NCI-H2227 (cell line): ENCODE data around the gene RNLS.
"Not testable (repeated sequence)": the region's sequence is repeated elsewhere in the genome, so short reads cannot be mapped to it uniquely, and the experiment has no call there.

Experiments
- DNase-seq: peaks from one replicate; lab custom pipeline; 2025; ENCODE audit not compliant: unreplicated experiment; lab: John Stamatoyannopoulos, UW

The RNLS gene

DNA sequence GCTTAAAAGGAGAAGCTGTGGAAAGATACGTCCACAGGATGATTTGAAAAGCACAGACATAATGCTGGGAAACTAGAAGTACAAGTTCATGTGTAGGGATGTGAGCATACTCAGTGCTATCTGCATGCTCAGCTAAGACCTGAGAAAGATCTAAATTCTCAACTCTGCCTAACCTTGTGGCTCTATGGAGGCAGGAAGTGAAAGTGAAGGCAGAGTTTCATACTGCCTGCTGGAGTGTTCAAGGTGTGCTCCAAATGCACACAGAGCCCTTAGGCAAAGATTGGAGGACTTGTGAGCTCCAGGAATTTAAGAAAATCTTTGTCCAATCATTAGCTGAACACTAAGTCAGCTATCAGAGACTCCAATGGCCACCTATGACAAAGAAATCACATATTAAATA lies 190.9 kb downstream of the RNLS start:
- no peak for DNase-seq

DNA sequence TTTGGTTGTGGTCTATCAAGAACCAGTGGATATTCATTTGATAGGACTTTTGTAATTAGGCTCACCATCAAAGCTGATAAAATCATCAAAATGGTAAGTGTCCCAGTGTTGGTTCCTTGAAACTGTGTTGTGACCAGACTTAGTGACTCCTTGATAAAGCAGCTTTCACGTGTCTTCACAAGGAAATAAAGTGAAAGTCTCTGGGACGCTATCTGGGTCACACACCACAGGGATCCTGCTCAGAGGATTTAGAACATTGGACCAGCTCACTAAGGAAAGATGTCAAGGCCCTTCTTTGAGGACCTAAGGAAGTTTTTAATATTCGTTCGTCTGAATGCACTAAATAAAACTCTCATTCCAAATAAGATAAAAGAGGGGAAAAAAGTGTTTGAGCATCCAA lies 193.1 kb downstream of the RNLS start:
- DNase-seq, result no peak

DNA sequence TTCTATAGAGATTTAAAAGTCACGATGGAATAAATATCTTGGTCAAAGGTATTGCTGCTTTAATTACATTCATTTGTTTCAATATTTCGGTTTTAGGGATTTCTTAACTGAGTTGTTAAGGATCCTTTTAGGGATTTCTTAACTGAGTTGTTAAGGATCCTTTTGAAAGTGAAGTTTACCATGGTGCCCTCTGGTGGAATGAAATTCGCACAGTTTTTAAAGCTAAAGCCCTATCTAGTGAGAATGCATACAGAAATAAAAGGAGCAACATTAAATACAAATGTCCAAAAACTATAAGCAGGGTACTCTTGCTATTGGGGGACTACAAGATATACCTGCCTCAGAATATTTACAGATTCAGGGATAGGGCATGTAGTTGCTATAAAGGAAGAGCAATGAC lies 193.7 kb downstream of the RNLS start:
- peak; percentile 4 for DNase-seq

DNA sequence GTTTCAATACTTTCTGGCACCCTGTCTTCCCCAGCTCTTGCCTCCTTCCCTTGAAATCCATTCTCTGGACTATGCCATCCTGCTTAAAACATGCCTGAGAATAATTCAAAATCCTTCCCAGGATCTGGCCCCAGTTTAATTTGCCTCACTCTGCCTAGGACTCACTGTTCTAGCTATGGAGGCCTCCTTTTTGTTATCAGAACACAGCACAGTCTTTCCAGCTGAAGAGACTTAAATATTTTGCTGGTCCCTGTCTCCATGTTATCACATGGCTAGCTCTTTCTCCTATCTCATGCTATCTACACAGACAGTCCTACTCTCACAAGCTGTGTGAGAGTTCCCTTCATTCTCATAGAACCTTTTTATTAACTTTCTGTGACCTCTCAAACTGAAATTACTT lies 194.8 kb downstream of the RNLS start:
- DNase-seq, result no peak

DNA sequence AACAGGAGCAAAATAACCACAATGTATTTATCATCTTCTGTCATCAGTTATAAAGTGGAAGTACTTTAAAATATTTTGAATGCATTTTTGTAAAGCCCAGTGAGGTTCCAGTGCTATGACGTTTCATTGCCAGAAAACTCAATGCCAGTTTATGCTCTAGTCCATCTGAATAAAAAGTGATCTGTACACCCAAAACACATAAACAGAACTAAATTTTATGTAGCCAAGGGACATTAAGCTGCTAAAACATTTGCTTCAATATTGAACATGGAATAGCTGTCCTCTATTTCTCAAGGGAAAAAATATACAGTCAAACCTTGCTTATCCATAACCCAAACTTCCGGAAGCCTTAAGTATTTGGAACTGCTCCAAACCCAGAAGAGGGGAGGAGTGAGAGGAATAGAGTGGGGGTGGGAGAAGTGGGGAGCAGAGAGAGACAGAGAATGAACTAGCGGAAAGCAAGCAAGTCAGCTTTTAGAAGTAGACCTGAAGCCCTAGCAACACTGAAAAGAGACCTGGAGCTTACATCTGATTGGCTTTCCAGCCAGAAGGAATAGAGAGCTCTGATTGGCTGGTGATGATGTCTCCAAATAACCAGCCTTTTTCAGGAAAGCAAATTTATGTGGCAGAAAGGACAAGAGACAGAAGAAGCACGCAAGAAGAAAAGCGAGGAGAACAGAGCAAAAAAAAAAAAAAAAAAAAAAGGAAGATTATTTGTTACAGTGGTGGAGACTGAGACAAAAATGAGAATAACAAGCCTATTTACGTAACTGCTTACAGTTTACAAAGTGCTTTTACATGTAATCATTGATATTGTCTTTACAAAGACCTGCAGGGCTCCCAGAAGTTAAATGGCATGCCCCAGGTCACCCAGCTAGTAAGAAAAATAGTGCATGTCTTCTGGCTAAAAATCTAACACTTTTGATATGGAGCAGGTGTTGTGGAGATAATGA lies 196.0 kb downstream of the RNLS start:
- peak; percentile 36 for DNase-seq

DNA sequence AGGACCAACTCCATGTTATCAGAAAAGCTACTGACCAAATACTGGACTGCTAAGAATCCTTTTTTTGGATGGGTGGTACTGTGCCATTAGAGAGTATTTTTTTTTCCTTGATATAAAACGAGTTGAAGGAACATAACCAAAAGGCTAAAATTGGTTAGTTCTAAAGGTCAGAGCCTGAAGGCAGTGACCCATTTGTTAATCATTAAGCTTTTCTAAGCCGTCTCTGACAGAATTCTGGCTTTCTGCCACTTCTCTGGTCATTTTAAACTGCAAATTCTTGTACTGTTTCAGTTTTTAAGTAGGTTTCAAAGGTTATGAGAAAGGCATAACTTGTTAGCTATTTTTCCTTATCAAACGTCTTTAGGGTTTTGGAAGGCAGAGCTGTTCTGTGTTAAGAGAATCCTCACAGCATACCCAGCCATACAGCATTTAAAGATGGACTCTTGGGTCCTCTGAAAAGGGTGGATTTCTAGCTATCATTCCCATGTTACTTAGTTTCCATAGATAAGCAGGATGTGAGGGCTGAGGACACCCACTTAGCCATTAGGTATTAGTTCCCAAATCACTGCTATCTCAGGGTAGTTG lies 196.8 kb downstream of the RNLS start:
- DNase-seq, result no peak

DNA sequence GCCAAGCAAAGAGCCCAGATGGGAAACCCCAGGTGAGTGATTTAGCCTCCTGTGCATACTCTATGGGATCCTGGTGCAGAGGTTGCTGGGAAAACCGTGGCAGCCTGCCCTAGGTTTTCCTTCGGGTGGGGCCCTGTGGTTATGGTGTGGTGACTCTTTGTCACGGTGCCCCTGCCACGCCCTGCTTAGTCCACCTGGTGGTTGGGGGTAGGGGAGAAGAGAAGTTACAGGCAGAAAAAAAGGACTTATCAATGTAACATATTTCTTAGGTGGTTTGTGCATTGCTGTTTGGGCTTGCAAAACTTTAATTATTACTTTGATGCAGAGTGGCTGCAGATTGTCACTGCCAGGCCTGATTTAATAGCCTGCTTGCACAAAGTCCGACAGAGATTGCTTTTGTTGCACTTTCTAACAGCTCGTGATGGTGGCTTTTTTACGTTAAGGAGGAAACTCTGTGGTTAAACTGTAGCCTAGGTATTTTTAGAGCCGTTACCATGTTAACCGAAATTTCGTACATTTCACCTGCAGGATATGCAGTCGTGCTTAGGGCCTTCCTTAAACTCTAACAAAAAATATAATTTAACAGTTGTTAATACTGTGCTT lies 197.4 kb downstream of the RNLS start:
- DNase-seq, result peak; percentile 23

DNA sequence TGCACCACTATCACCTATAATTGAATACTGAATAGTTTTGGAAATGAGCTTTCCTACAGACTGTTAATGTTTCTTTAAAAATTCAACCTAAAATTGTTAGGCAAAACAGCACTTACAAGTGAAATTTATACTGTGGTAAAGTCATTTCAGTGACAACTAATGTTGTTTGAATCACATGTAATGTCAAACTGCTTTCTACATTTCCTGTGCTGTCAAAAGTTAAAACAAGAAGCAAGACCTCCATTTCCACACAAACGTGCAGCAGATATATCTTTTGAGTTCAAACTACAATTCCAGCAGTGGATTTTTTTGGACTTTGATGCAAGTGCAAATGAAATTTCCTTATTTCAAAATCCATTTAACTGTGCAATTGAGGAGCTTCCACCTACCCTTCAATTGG lies 199.8 kb downstream of the RNLS start:
- DNase-seq, result no peak

DNA sequence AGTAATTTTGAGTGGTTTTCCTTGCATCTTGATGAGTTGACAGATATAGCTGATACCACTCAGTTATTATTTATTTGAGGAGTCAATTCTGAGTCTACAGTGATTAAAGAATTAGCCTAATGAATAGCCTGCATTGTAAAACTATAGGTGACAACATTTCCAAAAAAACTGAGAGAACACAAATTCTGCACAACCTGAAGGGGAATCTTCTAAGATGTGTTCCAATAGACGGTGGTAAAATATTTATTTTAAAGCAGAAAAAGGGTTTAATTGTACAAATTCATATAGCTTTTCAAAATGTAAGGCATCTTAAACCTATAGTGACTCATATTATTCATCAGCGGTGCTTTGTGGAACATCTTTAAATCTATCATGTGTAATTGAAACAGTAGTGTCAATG lies 200.4 kb downstream of the RNLS start:
- no peak for DNase-seq

DNA sequence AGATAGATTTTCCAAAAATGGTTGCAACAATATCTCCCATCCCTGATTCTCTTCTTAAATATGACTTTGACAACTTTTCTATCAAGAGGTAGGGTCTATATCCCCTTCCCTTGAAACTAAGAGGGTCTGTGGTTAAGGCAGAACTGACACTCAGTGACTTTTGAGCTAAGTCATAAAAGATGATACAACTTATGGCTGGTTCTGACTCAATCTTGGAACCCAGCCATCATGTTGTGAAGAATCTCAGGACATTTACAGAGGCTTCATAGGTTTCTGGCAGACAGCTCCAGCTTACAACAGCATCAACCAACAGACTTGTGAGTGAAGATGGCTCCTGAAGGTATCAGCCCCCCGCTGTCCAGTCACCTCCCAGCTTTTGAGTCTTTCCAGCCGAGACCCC lies 203.5 kb downstream of the RNLS start:
- DNase-seq, result no peak

DNA sequence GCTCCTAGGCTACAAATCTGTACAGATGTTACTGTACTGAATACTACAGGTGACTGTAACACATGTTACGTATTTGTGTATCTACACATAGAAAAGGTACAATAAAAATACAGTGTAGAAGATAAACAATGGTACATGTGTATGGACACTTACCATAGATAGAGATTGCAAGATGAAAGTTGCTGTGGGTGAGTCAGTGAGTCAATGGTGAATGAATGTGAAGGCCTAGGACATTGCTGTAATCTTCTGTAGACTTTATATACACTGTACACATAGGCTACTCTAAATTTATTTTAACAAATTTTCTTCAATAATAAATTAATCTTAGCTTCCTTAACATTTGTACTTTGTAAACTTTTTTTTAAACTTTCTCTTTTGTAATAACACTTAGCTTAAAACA lies 205.6 kb downstream of the RNLS start:
- DNase-seq, result no peak

DNA sequence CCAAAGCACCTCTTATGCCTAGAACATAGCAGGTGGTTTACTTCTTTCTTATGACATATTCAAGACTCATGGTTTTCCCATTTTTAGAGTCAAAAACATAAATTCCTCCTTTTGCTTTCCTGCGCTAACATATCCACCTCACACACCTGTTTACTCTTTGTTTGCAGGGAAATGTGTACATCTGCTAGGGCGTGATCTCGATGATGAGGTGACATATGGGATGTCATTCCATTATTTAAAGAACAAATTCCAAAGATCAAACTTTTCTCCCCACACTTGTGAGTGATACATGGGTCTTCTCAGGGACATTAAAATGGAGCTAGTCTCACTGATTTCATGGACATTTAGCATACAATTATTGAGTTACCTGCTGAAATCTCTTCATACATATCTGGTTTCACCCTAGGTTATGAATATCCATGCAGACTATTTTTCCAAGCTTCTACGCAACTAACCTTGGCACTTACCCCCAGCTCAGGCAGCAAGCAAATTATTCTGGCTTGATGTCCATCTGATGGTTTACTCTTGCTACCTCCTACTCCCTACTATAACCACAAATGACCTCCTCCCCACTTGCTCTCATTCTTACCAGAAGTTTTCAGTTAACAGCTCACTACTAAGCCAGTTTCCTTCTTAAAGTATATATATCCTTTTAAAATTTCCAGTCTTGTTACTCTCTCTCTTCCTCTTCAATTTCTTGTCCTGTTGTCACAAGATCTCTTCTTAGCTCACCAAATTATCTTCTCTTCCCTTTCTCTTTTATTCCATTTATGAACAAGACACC lies 208.5 kb downstream of the RNLS start:
- DNase-seq, result no peak

DNA sequence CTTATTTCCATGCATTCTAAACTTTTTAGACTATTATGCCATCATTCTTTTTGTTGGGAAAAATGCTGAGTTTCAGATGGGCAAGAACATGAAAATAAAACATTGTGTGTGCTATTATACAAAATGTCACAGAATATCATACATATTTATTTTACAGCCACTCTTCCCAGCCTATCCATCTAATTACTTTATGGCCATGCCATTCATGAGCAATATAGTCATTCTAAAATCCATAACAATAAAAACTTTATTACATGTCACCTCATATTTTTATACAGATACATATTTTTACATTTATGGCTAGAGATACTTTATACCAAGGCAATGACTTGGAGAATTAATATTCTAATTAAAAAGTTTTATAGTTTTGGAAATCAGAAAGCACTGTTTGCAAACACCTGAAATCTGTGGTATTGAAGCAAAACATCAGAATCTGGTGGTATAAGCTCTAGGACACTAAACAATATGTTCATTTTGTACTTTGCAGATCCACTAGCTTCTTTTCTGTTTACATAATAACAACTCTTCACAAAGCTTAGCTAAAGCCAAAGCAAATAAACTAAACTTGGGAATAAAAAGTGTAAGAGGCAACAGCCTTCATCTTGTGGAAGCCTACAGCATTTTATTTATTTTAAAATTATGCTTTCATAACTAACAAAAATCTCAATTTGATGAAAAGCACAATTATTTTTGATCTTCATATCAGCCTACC lies 210.1 kb downstream of the RNLS start:
- DNase-seq, result no peak

DNA sequence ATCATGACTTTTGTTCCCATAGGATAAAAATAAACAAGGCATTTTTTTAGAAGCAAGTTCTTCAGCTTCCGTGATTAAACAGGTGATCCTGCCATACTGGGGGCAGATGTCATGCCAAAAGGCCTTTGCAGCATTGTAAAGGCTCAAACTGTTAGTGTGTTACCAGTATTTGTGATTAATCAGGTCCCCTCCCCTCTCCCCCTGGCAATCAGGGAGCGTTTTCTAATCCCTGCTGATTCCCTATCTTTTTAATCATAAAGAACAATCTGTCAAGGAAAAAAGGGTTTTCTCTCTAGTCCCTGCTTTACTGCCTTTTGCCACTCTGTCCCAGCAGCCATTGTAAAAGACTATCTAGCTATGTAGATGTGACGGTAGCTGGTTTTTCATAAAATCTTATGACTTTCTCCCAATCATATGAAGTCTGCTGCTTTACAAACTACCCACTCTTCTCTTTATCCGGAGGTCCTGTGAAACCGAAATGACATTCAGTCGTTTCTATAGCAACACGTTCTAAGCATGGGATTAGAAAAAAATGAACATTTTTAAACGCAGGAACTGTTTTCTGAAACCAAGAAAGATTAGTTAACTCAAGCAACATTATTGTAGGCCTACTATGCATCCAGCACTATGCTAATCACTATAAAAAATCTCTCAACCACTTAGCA lies 210.9 kb downstream of the RNLS start:
- no peak for DNase-seq

DNA sequence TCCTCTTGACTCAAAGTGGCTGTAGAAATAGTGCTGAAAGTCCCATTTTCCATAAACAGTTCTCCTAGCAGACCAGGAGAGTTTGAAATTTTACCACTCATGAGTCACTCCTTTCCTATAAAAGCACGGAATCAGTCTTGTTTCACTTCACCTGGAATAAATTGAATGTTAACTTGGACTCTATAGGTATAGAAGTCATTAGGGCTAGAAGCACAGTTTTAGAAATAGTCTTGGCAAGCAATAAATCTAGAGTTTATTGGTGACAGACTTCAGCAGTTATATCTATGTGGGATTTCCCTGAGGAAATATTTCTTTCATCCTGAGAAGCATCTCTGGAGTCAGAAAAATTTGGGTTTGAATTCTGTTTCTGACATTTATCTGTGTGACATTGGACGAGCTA lies 212.4 kb downstream of the RNLS start:
- no peak for DNase-seq

DNA sequence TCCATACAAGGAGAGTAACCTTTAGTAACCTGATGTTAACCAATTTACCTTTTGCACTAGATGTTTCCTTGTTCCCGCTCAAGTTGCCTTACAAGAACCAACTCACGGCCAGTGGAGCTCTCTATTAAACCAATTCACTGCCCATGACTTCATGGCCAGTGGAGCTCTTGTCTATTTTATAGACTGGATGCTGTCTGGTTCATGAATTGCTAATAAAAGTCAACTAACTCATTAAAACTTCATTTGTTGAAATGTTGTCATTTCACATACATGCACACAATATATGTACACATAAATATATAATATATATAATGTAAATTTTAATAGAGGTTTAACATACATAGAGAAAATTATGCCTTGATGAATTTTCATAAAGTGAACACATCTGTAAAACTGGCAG lies 216.3 kb downstream of the RNLS start:
- DNase-seq, result no peak

DNA sequence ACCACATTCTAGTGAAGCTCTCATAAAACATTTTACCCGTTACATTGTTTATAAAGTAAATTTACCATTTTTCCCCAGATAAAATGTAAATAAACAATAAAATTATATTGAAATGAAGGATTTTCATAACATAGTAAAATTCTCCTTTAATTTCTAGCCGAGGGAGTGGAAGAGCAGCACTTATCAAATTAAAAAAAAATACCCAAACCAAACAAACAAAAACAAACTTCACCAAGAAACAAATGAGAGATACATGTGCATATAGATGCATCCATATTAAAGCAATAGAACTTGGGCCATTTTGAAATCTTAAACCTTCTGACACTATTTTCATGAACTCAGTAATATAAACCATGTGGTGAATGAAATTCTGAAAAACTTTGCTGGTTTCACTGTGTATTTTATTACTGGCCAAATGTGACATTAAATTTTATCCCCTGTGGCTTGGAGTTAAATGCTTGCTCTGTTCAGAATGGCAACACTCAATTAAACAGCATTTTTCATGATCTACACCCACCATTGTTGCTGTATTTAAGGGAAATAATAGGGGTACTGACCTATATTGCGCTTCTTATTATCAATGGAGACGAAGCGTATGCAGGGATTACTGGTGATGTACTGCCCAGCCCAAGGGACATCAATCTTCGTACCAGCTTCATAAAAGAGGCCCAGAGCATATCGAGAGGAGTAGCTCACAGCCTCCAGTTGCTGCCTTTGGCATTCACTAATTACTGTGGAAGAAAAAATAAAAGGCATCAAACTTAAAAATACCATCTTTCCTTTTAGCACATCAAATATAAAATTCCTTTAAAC lies 220.9 kb downstream of the RNLS start:
- peak; percentile 14 for DNase-seq

DNA sequence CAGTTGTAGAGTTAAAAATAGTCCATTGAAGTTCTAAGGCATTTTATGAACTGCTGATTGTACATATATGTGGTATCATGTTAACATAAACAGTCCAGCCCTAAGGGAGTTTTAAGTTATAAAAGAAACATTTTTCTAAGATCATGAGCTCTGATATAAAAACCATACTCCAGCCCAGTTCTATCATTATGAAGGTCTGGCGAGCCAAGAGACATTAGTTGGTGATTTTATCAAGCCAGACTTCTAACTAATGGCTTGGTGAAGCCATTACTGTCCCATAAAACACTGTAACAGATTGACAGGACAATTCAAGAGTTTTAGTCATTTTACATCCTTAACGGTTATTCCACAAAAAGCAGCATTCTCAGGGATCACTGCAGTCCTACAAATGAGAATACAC lies 221.6 kb downstream of the RNLS start:
- no peak for DNase-seq

DNA sequence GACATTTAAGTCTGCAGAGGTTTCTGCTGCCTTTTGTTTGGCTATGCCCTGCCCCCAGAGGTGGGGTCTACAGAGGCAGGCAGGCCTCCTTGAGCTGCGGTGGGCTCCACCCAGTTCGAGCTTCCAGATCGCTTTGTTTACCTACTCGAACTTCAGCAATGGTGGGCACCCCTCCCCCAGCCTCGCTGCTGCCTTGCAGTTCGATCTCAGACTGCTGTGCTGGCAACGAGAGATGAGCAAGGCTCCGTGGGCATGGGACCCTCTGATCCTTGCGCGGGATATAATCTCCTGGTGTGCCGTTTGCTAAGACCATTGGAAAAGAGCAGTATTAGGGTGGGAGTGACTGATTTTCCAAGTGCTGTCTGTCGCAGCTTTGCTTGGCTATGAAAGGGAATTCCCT lies 227.4 kb downstream of the RNLS start:
- not testable (repeated sequence) for DNase-seq
